SU-DHL-6 (cell line): ENCODE results near the gene MBD5.

Experiments
- CTCF ChIP-seq: fragments of 200-600 bp; sonication (generic); IDR thresholded peaks from one replicate; pipeline ENCODE4 v1.5.1; 2017; ENCODE audit warnings: antibody characterized with exemption, mild to moderate bottlenecking, low read length, moderate library complexity; ENCODE audit not compliant: insufficient read depth, poor library complexity, severe bottlenecking
- EZH2phosphoT487 ChIP-seq: fragments of 200-600 bp; sonication (generic), shearing (Covaris generic); conservative IDR thresholded peaks from 2 replicates; pipeline ENCODE4 v1.6.1; 2018; ENCODE audit warnings: mild to moderate bottlenecking, antibody characterized with exemption, low read length, moderate library complexity, mixed read lengths

- no peak for TF ChIP-seq CTCF
- no peak for TF ChIP-seq EZH2phosphoT487
Observed at GRCh38 chr2:148351437-148352143, 330.7 kb downstream of the MBD5 start.
